GM19351 (cell line): ENCODE results near the gene IPO7.
A peak's percentile ranks its signal among the peaks of the same experiment; 100 is the strongest.
"Not testable (repeated sequence)": the region's sequence is repeated elsewhere in the genome, so short reads cannot be mapped to it uniquely, and the experiment has no call there.

Experiments used
- ATAC-seq: cut with Tn5 transposase; IDR thresholded peaks from one replicate; pipeline ENCODE4 v1.9.1; 2021; ENCODE audit warnings: mild to moderate bottlenecking, moderate library complexity; ENCODE audit not compliant: unreplicated experiment

The IPO7 gene

DNA sequence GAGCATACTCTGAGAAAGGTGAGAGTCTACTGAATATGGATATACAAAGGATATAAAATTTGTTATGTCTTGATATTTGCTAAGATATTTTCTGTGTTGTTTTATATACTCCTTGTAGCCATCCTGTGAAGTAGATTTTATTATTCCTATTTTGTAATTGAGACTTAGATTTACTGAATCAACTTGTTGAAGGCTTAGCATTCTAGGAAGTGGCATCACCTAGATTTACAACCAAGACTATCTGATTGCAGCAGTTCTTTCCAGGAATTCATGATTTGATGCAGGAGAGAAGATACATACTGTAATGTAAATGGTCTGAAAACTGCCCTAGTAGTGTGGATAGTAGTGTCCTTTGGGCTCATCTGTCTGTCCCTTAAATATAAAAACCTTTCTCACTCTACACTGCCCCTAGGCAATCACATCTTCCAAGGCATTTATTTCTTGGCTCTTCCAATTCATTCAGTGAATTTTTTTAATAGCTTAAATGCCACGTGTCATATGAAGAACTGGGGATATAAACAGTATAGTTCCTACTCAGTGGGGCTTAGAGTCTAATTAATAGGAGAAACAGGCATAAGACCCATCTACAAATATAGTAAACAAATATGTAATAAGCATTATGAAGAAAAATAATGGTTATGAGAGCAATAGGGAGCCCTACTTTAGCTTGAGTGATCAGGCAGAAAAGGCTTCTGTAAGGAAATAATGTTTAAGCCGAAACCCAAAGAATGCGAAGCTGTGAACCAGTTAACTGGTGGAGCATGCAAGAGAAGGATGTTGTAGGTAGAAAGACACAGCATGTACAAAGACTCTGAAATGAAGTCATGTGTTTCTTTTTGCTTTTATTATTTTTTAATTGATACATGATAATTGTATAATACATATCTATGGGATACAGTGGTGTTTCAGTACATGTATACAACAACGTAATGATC, 13.6 kb downstream of the IPO7 start:
- no peak for ATAC-seq

DNA sequence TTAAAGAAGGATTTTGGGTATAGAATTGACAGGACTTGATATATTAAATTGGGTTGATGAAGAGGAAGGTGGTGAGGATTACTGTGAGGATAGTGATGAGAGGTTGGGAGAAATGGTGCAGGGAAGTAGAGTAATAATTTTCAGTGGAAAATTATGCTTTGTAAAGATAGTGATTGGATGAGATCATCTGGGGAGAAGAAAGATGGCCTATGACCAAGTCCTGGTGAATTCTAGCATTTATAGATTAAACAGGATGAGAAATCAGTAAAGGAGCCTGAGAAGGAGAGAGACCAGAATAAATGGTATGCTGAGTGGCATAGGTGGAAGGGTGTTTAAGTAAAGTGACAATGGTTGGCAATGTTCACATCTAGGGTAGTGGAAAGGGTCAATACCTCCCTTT, 15.0 kb downstream of the IPO7 start:
- no peak for ATAC-seq

DNA sequence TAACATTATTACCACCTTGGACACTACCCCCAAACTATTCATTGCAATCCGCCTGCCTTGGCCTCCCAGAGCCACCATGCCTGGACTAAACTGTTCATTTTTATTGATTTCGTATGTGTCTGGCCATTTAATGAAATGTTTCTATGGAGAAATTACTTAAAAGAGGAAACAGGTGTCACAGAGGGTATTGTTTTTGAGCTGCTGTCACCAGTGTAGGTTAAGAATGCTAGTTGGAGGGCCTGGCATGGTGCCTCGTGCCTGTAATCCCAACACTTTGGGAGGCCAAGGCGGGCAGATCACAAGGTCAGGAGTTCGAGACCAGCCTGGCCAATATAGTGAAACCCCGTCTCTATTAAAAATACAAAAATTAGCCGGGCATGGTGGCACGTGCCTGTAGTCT, 17.4 kb downstream of the IPO7 start:
- ATAC-seq: not testable (repeated sequence)

DNA sequence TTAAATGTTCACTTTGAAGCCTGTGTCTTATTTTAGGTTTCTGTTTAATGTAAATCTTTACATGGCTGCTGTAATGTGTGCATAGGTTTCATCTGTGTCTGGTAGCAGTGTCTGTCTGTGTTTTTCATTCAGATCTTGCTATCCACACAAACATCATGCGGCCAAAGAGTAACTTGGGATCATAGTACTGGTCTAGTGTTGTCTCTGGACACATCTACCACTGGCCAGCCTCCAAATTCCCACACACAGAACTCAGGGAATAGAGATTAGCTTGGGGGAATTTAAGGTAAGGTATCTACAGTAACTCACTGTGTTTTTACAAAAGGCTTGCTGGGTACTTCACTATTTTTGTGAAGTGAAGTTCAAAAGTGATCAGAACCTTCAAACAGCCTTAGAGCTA, 44.3 kb downstream of the IPO7 start:
- no peak for ATAC-seq

DNA sequence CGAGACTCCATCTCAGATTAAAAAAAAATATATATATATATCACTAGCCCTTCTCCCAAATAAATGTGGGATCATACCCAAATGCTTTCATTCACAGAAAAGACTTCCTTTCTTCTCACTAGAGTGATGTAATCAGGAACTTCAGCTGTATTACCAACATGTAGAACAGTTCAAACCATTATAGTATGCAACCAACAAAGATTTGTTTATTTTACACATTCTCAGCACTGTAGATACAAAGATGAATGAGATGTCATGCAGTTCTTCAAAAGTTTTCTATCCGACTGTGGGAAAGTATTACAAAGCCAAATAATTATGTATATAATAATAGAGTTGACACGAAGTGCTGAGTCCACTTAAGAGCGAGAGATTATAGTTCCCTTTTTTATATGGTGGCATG, 54.2 kb downstream of the IPO7 start:
- ATAC-seq: no peak

DNA sequence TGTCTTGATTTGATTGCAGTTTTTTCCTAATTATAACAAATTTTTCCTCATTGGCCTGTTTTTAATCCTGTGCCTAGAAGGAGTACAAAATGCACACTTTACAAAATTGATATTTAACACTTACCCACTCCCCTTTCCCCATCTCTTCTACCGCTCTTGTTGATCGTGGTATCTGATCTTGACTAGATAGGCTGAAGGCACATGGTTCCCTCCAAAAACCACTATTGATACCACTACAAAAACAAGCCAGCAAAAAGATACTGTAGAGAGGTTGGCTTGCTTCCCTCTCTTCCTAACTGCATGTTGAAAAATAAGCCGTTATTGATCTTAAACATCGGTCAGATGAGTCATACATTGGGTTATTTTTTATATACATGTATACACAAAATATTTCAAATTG, 61.8 kb downstream of the IPO7 start:
- ATAC-seq: no peak

DNA sequence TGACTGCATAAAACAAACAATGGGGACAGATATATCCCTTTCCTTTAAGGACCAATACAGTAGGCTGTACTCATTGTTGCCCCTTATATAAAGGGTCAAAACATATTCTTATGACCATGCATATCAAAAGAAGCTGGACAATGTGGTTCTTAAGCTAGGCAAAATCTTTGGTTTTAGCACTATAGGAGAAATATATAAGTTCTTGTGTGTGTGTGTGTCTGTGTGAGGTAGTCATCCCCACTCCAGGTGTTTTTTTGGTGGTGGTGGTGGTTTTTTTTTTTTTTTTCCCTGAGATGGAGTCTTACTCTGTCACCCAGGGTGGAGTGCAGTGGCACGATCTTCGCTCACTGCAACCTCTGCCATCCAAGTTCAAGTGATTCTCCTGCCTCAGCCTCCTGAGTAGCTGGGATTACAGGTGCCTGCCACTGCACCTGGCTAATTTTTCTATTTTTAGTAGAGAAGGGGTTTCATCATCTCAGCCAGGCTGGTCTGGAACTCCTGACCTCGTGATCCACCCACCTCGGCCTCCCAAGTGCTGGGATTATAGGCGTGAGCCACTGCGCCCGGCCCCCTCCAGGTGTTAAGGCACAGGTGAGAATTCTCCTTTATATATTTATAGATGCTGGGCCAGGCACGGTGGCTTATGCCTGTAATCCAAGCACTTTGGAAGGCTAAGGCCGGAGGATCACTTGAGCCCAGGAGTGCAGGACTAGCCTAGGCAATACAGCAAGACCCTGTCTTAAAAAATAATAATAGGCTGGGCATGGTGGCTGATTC, 64.3 kb downstream of the IPO7 start:
- no peak for ATAC-seq

DNA sequence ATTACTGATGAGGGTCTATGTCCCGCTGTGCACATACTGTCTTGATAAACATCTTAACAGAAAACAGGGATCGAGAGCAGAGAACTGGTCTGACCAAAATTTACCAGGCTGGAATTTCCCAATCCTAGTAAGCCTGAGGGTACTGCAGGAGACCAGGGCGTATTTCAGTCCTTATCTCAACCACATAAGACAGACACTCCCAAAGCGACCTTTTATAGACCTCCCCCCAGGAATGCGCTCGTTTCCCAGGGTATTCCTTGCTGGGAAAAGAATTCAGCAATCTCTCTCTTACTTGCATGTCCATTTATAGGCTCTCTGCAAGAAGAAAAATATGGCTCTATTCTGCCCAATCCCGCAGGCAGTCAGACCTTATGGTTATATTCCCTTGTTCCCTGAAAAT, 67.6 kb downstream of the IPO7 start:
- ATAC-seq: not testable (repeated sequence)

DNA sequence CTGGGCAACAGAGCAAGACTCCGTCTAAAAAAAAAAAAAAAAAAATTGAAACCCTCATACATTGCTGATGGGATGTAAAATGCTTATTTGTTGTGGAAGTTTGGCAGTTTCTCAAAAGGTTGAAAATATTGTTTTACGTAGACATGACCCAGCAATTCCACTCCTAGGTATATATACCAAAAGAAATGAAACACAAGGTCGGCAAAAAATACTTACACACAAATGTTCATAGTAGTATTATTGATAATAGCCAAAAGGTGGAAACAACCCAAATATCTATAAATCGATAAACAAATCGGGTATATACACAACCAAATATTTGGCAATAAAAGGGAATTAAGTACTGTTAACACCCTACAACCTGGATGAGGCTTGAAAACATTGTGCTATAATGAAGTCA, 71.3 kb downstream of the IPO7 start:
- no peak for ATAC-seq

DNA sequence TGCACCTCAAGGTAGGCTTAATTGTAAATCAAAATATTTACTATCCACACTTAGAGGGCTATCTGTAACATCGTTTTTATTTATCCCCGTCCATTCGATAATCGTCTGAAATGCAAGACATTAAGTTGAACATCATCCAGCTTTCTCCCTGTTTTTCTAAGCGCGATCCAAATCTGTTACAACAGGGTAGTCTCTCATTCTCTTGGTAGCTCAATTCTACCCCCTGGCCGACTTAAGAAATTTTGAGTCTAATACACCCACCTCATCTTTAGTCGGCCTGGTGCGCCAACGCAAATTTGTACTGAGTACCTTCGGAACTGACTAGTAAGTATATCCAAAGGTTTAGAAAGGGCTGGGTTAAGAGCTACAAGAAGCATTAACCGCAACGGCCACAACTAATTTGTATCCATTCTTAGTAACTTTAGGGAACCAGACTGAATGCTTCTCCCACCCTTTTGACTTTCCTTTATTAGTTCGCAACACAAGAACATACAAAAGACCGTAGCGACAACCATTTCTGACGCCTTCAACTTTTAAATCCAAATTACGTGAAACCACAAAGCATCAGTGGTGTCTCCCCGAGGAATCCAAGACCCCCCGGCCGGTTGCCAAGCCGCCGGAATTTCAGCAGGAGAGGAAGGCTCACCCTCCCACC, 75.3 kb downstream of the IPO7 start:
- no peak for ATAC-seq

DNA sequence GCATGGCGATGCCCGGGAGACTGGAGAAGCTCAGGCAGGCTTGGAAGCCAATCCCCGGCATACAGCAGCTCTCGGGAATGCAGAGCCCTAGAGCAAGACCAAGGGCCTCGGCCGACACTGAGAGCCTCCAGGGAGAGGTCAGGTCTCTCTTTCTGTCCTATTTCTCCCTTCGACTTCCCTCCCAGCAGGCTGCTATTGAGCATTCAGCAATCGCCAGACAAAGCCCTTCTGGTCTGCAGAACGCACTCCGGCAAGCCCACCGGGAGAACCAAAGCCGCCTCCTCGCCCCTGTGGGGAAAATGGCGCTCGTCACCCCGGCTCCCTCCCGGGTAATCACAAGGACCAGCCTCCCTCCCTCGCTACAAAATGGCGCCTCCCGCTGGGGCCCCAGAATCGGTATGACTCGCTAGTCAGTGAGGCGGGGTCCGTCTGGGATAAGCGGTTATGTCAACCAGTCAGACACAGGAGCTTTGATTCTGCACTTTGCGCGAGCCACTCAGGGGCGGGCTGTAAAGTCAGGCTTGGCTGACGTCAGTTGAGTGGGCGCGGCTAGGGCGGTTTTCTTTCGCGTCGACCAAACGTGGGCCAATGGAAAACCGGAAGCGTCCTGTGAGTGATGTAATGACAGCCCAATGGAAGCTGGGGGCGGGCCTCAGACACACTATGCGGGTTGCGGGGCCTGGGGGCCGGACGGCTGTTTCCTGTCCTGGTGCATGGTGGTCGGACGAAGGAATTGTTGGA, 76.0 kb downstream of the IPO7 start, which contains the start of gene ZNF143:
ZNF143 (plus strand) TSS at position 691 of the 741 bp plus-strand sequence. CDS start 10,297 bp downstream, outside the sequence.
- ATAC-seq: peak; percentile 82

DNA sequence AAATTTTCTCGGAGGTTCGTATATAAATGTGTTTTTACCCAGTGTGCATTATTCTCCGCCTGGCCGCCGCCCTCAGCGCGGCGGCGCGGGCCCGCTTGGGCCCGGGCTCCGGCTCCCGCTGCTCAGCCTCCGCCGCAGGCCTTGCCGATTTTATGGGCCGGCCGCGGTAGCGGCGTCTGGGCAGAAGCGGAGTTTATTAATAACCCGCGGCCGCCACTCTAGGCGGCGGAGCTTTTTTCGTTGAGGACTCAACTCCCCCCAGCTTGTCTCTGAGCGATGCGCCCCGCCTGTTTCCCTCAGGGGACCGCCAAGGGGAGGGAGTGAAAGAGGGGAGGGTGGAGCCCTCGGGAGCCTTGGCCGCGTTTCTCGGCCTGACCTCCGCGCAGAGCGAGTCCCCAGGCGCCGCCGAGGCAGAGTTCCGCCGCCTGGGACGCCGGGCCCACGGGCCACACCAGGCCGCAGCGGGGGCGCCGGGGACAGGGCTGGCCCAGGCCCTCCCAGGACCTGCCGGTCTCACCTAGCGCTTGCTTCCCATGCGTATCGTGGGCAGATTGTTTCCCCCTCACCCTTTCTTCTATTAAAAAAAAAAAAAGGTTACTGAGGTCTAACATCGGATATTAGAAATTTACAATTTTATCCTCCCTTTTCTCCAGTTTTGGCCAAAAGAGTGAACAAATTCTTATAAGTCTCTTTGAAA, 76.8 kb downstream of the IPO7 start:
- ATAC-seq: peak; percentile 45

DNA sequence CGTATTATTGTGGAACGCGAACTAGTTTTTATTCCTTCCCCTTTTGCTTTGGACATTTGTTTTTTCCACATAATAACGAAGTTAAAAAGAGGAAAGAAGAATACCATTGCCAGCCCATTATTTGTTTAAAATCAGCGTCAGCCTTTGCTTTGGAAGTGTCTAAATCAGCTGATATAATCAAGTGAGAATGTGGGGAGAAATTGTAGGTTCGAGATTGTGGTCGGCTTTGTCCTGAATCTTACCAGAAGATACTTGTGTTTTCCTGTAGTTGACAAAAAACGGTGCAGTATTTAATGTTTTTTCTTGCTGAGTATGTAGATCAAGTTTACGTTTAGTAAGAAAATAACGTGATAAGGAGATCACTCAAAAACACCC, 77.3 kb downstream of the IPO7 start:
- no peak for ATAC-seq

DNA sequence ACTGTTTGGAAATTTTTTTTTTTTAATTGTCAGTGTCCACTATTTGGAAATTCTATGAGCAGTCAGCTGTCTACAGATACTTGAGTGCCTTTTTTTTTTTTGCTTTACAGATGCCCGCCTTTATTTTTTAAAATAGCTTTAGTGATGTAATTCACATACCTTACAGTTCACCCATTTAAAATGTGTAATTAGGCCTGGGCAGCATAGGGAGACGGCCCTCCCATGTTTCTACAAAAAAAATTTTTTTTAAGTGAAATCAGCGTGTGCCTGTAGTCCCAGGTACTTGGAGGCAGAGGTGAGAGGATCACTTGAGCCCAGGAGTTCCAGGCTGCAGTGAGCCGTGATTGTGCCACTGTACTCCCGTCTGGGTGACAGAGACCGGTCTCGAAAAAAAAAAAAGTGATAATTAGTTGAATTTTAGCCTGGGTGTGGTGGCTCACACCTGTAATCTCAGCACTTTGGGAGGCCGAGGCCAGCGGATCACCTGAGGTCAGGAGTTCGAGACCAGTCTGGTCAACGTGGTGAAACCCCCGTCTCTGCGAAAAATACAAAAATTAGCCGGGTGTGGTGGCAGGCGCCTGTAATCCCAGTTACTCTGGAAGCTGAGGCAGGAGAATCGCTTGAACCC, 77.8 kb downstream of the IPO7 start:
- no peak for ATAC-seq

DNA sequence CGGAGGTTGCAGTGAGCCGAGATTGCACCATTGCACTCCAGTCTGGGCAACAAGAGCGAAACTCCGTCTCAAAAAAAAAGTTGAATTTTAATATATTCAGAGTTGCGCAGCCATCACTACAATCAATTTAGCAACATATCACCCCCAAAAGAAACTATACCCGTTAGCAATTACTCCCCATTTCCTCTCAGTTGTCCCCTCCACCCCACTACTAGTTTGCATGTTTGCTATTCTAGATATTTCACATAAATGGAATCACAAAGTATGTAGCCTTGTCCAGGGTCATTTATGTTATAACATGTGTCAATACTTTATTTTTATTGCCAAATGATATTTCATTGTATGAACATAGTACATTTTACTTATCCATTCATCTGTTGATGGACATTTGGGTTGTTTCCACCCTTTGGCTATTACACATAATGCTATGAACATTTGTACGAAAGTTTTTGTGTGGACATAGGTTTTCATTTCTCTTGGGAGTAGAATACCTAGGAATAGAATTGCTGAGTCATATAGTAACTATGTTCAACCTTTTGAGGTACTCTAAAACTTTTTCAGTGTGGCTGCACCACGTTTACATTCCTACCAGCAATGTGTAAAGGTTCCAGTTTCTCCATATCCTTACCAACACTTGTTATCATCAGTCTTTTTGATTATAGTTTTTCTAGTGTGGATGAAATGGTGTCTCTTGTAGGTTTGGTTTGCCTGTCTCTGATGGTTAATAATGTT, 78.5 kb downstream of the IPO7 start:
- no peak for ATAC-seq

DNA sequence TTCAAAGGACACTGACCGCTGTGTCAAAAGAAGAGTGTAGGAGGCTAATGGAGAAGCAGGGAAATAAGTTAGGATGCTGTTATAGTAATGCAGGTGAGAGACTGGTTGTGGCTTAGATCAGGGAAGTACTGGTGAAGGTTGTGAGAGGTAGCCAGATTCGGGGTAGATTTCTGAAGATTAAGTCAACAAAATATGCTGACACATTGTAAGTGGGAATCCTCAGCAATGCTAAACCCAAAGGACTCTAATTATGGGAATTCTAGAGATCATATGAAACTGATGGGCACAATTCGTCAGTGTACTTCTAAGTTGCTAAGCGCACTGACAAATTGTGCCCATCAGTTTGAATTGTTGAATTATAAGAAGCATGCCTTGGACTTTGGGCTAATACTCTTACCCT, 86.3 kb downstream of the IPO7 start:
- no peak for ATAC-seq

DNA sequence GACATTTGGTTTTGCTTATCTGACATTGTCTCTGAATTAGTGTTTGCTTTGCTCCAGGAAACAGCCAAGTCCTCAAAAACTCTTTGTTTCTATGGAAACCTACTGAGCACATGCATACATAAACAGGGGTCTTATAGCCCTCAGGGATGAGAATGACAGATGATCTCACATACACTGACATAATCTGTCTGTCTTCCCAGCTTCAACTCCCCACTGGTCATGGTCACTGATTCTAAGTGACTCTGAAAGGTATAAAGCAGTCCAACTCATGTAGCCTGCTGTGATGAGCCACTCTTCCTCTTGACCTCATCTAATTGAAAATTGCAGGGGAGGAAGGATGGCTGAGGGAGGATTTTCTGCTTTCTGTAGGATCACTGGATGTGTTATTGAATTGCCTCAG, 89.0 kb downstream of the IPO7 start:
- no peak for ATAC-seq

DNA sequence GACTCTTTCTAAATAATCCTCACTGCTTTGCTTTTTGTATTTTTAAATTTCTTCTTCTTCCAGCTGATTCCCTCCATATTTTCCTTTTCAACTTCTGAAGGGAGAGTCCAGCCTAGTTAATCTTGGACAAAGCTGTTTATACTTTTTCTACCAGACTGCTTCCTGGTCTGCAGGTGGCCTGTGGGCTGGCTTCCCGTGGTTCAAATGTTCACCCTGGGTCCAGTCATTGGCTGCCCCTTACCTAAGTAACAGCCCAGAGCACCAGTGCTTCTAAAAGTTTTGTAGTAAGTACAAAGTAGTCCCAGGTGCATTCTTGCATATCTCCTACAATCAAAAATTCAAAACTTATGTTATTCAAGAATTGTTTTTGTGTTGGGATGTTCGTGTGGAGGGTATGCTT, 95.4 kb downstream of the IPO7 start:
- no peak for ATAC-seq
